ENCODE data around the gene ZNF304. TPM values are rescaled to one million over a fixed set of nuclear protein-coding genes. Genes with fewer than 3 reads are reported as not detected.

ZNF304 gene
- total and polyA plus RNA-seq, 9 of the 15 experiments (the other 6 are each of a cell fraction or from before 2014, with no cell fraction given): 0.82 to 5.5 (median 3.6) TPM

- TF ChIP-seq NRF1 (conservative IDR thresholded peaks at IDR 0.05 in 1 of 2, IDR thresholded peaks at IDR 0.05 in 1 of 2): peak; percentile 90 to 92
- TF ChIP-seq AFF4 (CRISPR knock-in tag; IDR thresholded peaks at IDR 0.05): no peak
- peak; percentile 62 for TF ChIP-seq RFX1 (IDR thresholded peaks at IDR 0.05)
- TF ChIP-seq NR1H2 (CRISPR knock-in tag; IDR thresholded peaks at IDR 0.05): 0 out of 2 replicates have a peak, but pooled peaks have one; percentile 45
- TF ChIP-seq JUND (IDR thresholded peaks at IDR 0.05; ENCODE audit: borderline replicate concordance, low read depth, low read length): peak; percentile 88
- TF ChIP-seq JUND (tag; IDR thresholded peaks at IDR 0.05; ENCODE audit: borderline replicate concordance, low read depth, low read length): peak; percentile 87
- TF ChIP-seq ATF3 (IDR thresholded peaks at IDR 0.05): peak; percentile 95
- no peak for TF ChIP-seq ATF3 (CRISPR knock-in tag; conservative IDR thresholded peaks at IDR 0.05)
- TF ChIP-seq POLR2A (conservative IDR thresholded peaks at IDR 0.05): peak; percentile 60; the same call in 1 of the 2 replicates
- no peak for TF ChIP-seq ESRRB (CRISPR knock-in tag; IDR thresholded peaks at IDR 0.05; ENCODE audit: borderline replicate concordance)
- TF ChIP-seq ZNF75A (CRISPR knock-in tag; IDR thresholded peaks at IDR 0.05): no peak
- peak; percentile 35; the same call in 1 of the 2 replicates for TF ChIP-seq L3MBTL2 (IDR thresholded peaks at IDR 0.05)
- TF ChIP-seq ZBTB43 (CRISPR knock-in tag; IDR thresholded peaks at IDR 0.05): peak; percentile 29; the same call in 1 of the 2 replicates
- peak; percentile 56; the same call in 1 of the 2 replicates for TF ChIP-seq ETS1 (conservative IDR thresholded peaks at IDR 0.05; ENCODE audit: control insufficient read depth, low read depth, low read length)
- peak; percentile 99 for TF ChIP-seq ZBTB34 (CRISPR knock-in tag; IDR thresholded peaks at IDR 0.05)
- TF ChIP-seq ESRRA (IDR thresholded peaks at IDR 0.05; ENCODE audit: borderline replicate concordance, low read depth): peak; percentile 70; the same call in 1 of the 2 replicates
- peak; percentile 59 for TF ChIP-seq KDM5B (IDR thresholded peaks at IDR 0.05; ENCODE audit: insufficient replicate concordance, low read depth, low read length)
- 0 out of 2 replicates have a peak, but pooled peaks have one; percentile 34 for TF ChIP-seq ZNF583 (CRISPR knock-in tag; IDR thresholded peaks at IDR 0.05)
Observed at GRCh38 chr19:57389730-57390598, 38.9 kb downstream of the ZNF304 start, which contains the start of gene ZNF548 (continued).
